NCI-H524 treated with DMSO at 0.1 percent for 48 hours (cell line): ENCODE results near the gene NAGLU.

Experiments
- DNase-seq: peaks from one replicate; lab custom pipeline; 2025; lab: John Stamatoyannopoulos, UW

The NAGLU gene

GRCh38 chr17:42565523-42566214 is 29.6 kb downstream of the NAGLU start:
- no peak for DNase-seq

- no peak for DNase-seq
Observed at GRCh38 chr17:42566215-42566882, 30.3 kb downstream of the NAGLU start.

- peak; percentile 15 for DNase-seq
Observed at GRCh38 chr17:42566883-42567573, 31.0 kb downstream of the NAGLU start, which contains the start of gene MLX. Gene MLX (plus strand): TSS chr17:42567100. CDS start chr17:42567125, 25 bp downstream.

GRCh38 chr17:42568341-42569111 is 32.5 kb downstream of the NAGLU start:
- no peak for DNase-seq

GRCh38 chr17:42571435-42572225 is 35.6 kb downstream of the NAGLU start:
- no peak for DNase-seq

- DNase-seq, result no peak
Observed at GRCh38 chr17:42573095-42573494, 37.1 kb downstream of the NAGLU start.

- no peak for DNase-seq
Observed at GRCh38 chr17:42574463-42574862, 38.4 kb downstream of the NAGLU start.

- DNase-seq, result no peak
Observed at GRCh38 chr17:42577140-42577531, 41.1 kb downstream of the NAGLU start.

GRCh38 chr17:42577532-42578281 is 41.7 kb downstream of the NAGLU start, which contains the start of gene PSMC3IP:
Gene PSMC3IP (minus strand): TSS chr17:42577729. CDS start chr17:42577686, 43 bp downstream.
- DNase-seq, result peak; percentile 78

GRCh38 chr17:42578282-42578869 is 42.3 kb downstream of the NAGLU start:
- DNase-seq, result peak; percentile 23

- DNase-seq, result no peak
Observed at GRCh38 chr17:42579794-42580551, 43.9 kb downstream of the NAGLU start.

- no peak for DNase-seq
Observed at GRCh38 chr17:42581744-42582270, 45.8 kb downstream of the NAGLU start.

GRCh38 chr17:42584880-42585279 is 48.8 kb downstream of the NAGLU start:
- no peak for DNase-seq

- no peak for DNase-seq
Observed at GRCh38 chr17:42585353-42585752, 49.3 kb downstream of the NAGLU start.

- DNase-seq, result no peak
Observed at GRCh38 chr17:42586514-42587230, 50.6 kb downstream of the NAGLU start.

- DNase-seq, result no peak
Observed at GRCh38 chr17:42590886-42591285, 54.8 kb downstream of the NAGLU start.

- no peak for DNase-seq
Observed at GRCh38 chr17:42591411-42591810, 55.4 kb downstream of the NAGLU start.
